Transverse colon (tissue), 4 donors: ENCODE data around the gene KRTAP6-1. TPM values are rescaled to one million over a fixed set of nuclear protein-coding genes. Genes with fewer than 3 reads are reported as not detected.

ENCODE experiments used
- DNase-seq: peaks from one replicate; pipeline ENCODE4 v3.0.0-alpha.2; 2019
- H3K27ac ChIP-seq, 4 donors: fragments of 200-600 bp; sonication (generic); 2 replicates each; pipeline ENCODE4 v1.5.1; 2016 to 2018; ENCODE audit warnings: inconsistent platforms in 4 of 4
- H3K27me3 ChIP-seq: fragments of 200-600 bp; sonication (generic); 2 replicates; pipeline ENCODE4 v1.5.1; 2017; ENCODE audit warnings: inconsistent platforms
- H3K36me3 ChIP-seq, 4 donors: fragments of 200-600 bp; sonication (generic); 2 replicates each; pipeline ENCODE4 v1.5.1; 2017 to 2019; ENCODE audit warnings: inconsistent platforms in 4 of 4
- H3K4me1 ChIP-seq, 4 donors: fragments of 200-600 bp; sonication (generic); 2 replicates each; pipeline ENCODE4 v1.5.1; 2017 to 2020; ENCODE audit warnings: inconsistent platforms in 4 of 4
- H3K4me3 ChIP-seq, 4 donors: fragments of 200-600 bp; sonication (generic); 1 replicate in 1 of 4; 2 replicates in 3 of 4; pipeline versions ENCODE4 v1.5.1 to v1.6.1; 2017 to 2019; ENCODE audit warnings: inconsistent platforms in 4 of 4
- H3K9me3 ChIP-seq, 2 donors: fragments of 200-600 bp; sonication (generic); 2 replicates each; pipeline ENCODE4 v1.5.1; 2017 to 2019; ENCODE audit warnings: inconsistent platforms in 2 of 2
- CTCF ChIP-seq, 5 experiments: fragments of 200-600 bp in 3 of 5; fragments of 450-650 bp in 2 of 5; sonication (generic) in 3 of 5; IDR thresholded peaks; 1 replicate in 2 of 5; 2 replicates in 3 of 5; pipeline ENCODE4 v1.5.1; 2016 to 2017; ENCODE audit warnings: antibody characterized with exemption in 5 of 5, inconsistent platforms in 3 of 5, mild to moderate bottlenecking in 2 of 5, moderate library complexity in 1 of 5
- EP300 ChIP-seq: sonication (generic); formaldehyde crosslinking; IDR thresholded peaks from one replicate; pipeline ENCODE4 v1.6.1; 2017; ENCODE audit warnings: antibody characterized with exemption, low read depth
- POLR2A ChIP-seq: fragments of 450-650 bp; IDR thresholded peaks from one replicate; pipeline ENCODE4 v1.6.1; 2016; ENCODE audit warnings: antibody characterized with exemption, mild to moderate bottlenecking, moderate library complexity
- POLR2AphosphoS5 ChIP-seq, 3 donors: sonication (generic); formaldehyde crosslinking; IDR thresholded peaks; one replicate each; pipeline ENCODE4 v1.6.1; 2016; ENCODE audit warnings: antibody characterized with exemption in 3 of 3
- WGBS, 2 donors: methylation state at CpG; one replicate each; pipeline ENCODE4 v1.1.5; 2018; ENCODE audit warnings: low coverage in 1 of 2; 5-methylcytosine and 5-hydroxymethylcytosine counted together
- in situ Hi-C, 4 donors: fragments of 200-750 bp; cut with MboI; loops; one replicate each; pipeline versions ENCODE4 v1.15.0 to v1.15.1; 2017; ENCODE audit warnings: low sequenced_read_pairs in 3 of 4, low pct_ligation_motif_present in 1 of 4, low pct_unique_long_range_greater_than_20kb in 1 of 4
- intact Hi-C: fragments of 100-400 bp; cut with DNase I; formaldehyde crosslinking; loops from one replicate; pipeline ENCODE4 v1.15.1; 2023; ENCODE audit warnings: low total_unique reads
- total RNA-seq, 4 donors: library from RNA; depleted of rRNA; stranded (reverse); fragments of >200 nt; gene quantifications; one replicate each; pipeline ENCODE4 v1.1.0, GENCODE V29; 2016

Gene KRTAP6-1
- total RNA-seq, 4 donors from 2014 or later: not detected

- Histone ChIP-seq H3K27me3 (no peaks in the 10 kb centered on the region), H3K4me3 (no peak within 1 kb of the TSS), H3K9me3 (no peaks in the 10 kb centered on the region), H3K36me3 (no peaks in the 10 kb centered on the region), H3K4me1 (no peaks in the 10 kb centered on the region), H3K27ac (no peak within 1 kb of the TSS)
- DNase-seq: no peak
- intact Hi-C loops (no loop called here), in situ Hi-C loops (no loop called here)
- 87 to 96% methylated on average over 2 of the region's 2 CpGs for WGBS, 2 donors
- TF ChIP-seq EP300 (no peak), POLR2AphosphoS5 (IDR thresholded peaks at IDR 0.05) (no peak), POLR2A (no peak), CTCF (IDR thresholded peaks at IDR 0.05) (no peak)
These were observed 2.4 kb upstream of the KRTAP6-1 start, which contains the start of gene KRTAP20-1 for GRCh38 chr21:30616125-30616524. KRTAP20-1 (plus strand) TSS chr21:30616425; CDS start chr21:30616455, 30 bp downstream.

DNA sequence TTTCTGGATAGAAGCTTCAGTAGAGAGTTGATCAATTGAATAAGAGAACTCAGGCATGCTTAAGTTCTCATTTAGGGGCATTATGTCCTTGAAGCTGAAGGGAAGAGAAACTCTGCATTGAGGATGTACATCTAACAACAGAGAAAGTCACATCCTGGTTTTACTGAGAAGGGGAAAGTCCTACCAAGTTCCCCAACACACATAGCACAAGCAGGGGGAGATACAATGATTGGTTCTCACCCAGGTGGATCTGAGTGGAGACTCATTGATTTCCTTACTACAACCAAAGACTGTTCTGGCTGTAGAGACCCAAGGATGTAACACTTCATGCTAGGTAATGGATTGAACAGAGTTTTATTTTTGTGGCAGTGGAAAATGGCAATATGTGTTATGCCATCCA lies 1.5 kb upstream of the KRTAP6-1 start:
- intact Hi-C loops: no loop called here
- in situ Hi-C loops: no loop called here
- Histone ChIP-seq H3K9me3 (no peaks in the 10 kb centered on the region), H3K36me3 (no peaks in the 10 kb centered on the region), H3K27me3 (no peaks in the 10 kb centered on the region), H3K4me1 (no peaks in the 10 kb centered on the region), H3K4me3 (no peak overlapping the region), H3K27ac (no peak overlapping the region)
- no peak for DNase-seq
- TF ChIP-seq EP300 (no peak), CTCF (IDR thresholded peaks at IDR 0.05) (no peak)

- no peaks in the 10 kb centered on the region for H3K4me1 ChIP-seq
- intact Hi-C loops: no loop called here
- H3K36me3 ChIP-seq: no peaks in the 10 kb centered on the region
- H3K4me3 ChIP-seq: no peak overlapping the region
- no peaks in the 10 kb centered on the region for H3K9me3 ChIP-seq
- WGBS, 2 donors: 75 to 82% methylated on average over 2 of the region's 2 CpGs
- H3K27me3 ChIP-seq: no peaks in the 10 kb centered on the region
- TF ChIP-seq POLR2A: no peak
- no peak for TF ChIP-seq EP300
- TF ChIP-seq CTCF (IDR thresholded peaks at IDR 0.05): no peak
- TF ChIP-seq POLR2AphosphoS5 (IDR thresholded peaks at IDR 0.05): no peak
- H3K27ac ChIP-seq: no peak overlapping the region
- in situ Hi-C loops: no loop called here
- DNase-seq: no peak
These were observed 1.6 kb downstream of the KRTAP6-1 start for GRCh38 chr21:30612132-30612531.

- Histone ChIP-seq H3K36me3 (no peaks in the 10 kb centered on the region), H3K4me3 (no peak overlapping the region), H3K9me3 (no peaks in the 10 kb centered on the region), H3K4me1 (no peaks in the 10 kb centered on the region), H3K27me3 (no peaks in the 10 kb centered on the region), H3K27ac (no peak overlapping the region)
- TF ChIP-seq EP300 (no peak), POLR2AphosphoS5 (IDR thresholded peaks at IDR 0.05) (no peak), CTCF (IDR thresholded peaks at IDR 0.05) (no peak), POLR2A (no peak)
- in situ Hi-C loops: no loop called here
- intact Hi-C loops: loop anchor here (10.0 kb wide), 1 partner anchor 59 kb away; no protein-coding TSS in a partner anchor
- DNase-seq: no peak
- WGBS, 2 donors: 87% methylated on average over 2 of the region's 2 CpGs; no CpG with 5 or more reads in 1 of the 2 donors
These were observed 7.8 kb downstream of the KRTAP6-1 start for GRCh38 chr21:30605968-30606367.
